Measurements from ENCODE around the gene PCDHGA10.
A peak's percentile ranks its signal among the peaks of the same experiment; 100 is the strongest.
"Not testable (repeated sequence)": the region's sequence is repeated elsewhere in the genome, so short reads cannot be mapped to it uniquely, and the experiment has no call there.

The PCDHGA10 gene

GRCh38 chr5:141409598-141410306 is 3.0 kb upstream of the PCDHGA10 start:
- no peak for DNase-seq (ENCODE audit: extremely low read depth, low read depth)
- no peak for TF ChIP-seq CTCF (IDR thresholded peaks at IDR 0.05; ENCODE audit: low read depth, low read length)

- TF ChIP-seq CTCF (IDR thresholded peaks at IDR 0.05; ENCODE audit: low read depth, low read length), result no peak
- DNase-seq (ENCODE audit: extremely low read depth, low read depth), result no peak
Observed at GRCh38 chr5:141411575-141411974, 1.2 kb upstream of the PCDHGA10 start.

DNA sequence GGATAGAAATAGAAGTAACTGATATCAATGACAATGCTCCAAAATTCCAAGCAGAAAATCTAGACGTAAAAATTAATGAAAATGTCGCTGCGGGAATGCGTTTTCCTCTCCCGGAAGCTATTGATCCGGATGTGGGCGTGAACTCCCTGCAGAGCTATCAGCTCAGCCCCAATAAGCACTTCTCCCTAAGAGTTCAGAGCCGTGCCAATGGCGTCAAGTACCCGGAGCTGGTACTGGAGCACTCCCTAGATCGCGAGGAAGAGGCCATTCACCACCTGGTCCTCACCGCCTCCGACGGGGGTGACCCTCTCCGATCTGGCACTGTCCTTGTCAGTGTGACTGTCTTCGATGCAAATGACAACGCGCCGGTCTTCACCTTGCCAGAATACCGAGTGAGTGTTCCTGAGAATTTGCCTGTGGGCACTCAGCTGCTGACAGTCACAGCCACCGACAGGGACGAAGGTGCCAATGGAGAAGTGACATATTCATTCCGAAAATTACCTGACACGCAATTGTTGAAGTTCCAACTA is 818 bp downstream of the PCDHGA10 start:
- no peak for DNase-seq (ENCODE audit: extremely low read depth, low read depth)
- TF ChIP-seq CTCF (IDR thresholded peaks at IDR 0.05; ENCODE audit: low read depth, low read length), result no peak

DNA sequence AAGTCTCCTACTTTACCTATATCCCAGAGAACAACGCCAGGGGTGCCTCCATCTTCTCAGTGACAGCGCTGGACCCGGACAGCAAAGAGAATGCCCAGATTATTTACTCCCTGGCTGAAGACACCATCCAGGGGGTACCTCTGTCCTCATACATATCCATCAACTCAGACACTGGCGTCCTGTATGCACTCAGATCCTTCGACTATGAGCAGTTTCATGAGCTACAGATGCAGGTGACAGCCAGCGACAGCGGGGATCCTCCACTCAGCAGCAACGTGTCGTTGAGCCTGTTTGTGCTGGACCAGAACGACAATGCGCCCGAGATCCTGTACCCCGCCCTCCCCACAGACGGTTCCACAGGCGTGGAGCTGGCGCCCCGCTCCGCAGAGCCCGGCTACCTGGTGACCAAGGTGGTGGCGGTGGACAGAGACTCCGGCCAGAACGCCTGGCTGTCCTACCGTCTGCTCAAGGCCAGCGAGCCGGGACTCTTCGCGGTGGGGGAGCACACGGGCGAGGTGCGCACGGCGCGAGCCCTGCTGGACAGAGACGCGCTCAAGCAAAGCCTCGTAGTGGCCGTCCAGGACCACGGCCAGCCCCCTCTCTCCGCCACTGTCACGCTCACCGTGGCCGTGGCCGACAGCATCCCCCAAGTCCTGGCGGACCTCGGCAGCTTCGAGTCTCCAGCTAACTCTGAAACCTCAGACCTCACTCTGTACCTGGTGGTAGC is 1.9 kb downstream of the PCDHGA10 start:
- DNase-seq (ENCODE audit: extremely low read depth, low read depth), result not testable (repeated sequence)

GRCh38 chr5:141415275-141415618 is 2.5 kb downstream of the PCDHGA10 start:
- not testable (repeated sequence) for DNase-seq (ENCODE audit: extremely low read depth, low read depth)

DNA sequence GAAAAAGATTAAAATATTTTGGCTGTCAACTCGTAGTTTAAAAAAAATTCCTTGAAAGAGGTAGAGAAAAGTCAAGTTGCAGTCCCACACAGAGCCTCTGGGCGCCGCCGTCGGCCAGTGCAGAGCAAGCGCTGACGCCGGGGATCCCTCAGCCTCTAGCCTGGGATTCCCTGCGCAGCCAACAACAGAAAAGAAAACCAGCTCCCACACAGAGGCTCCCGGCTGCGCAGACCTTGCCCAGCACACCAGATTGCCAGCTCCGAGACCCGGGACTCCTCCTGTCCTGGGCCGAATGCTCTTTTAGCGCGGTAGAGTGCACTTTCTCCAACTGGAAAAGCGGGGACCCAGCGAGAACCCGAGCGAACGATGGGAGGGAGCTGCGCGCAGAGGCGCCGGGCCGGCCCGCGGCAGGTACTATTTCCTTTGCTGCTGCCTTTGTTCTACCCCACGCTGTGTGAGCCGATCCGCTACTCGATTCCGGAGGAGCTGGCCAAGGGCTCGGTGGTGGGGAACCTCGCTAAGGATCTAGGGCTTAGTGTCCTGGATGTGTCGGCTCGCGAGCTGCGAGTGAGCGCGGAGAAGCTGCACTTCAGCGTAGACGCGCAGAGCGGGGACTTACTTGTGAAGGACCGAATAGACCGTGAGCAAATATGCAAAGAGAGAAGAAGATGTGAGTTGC is 4.8 kb downstream of the PCDHGA10 start, which contains the start of gene PCDHGB7:
Gene PCDHGB7, plus strand, starts transcription at position 184 of the 679 bp plus-strand sequence. Its CDS starts 183 bp downstream, at position 367.
- peak; percentile 57 for DNase-seq (ENCODE audit: extremely low read depth, low read depth)
- peak; percentile 75 for TF ChIP-seq CTCF (IDR thresholded peaks at IDR 0.05; ENCODE audit: low read depth, low read length)

GRCh38 chr5:141419074-141419880 is 6.5 kb downstream of the PCDHGA10 start:
- no peak for DNase-seq (ENCODE audit: extremely low read depth, low read depth)
- TF ChIP-seq CTCF (IDR thresholded peaks at IDR 0.05; ENCODE audit: low read depth, low read length), result no peak

All from AG09319 (cell line).